GM12874 (cell line): ENCODE data around the gene RAB3IL1.

ENCODE experiments used
- CTCF ChIP-seq: IDR thresholded peaks from 2 replicates; pipeline ENCODE4 v1.5.1; 2011; ENCODE audit warnings: low read depth, mild to moderate bottlenecking, control low read depth, low read length, moderate library complexity; ENCODE audit not compliant: insufficient read depth

RAB3IL1 gene

GRCh38 chr11:61903845-61904244 is 13.5 kb downstream of the RAB3IL1 start:
- no peak for TF ChIP-seq CTCF

- TF ChIP-seq CTCF: no peak
Observed at GRCh38 chr11:61902313-61902712, 15.1 kb downstream of the RAB3IL1 start.

- no peak for TF ChIP-seq CTCF
Observed at GRCh38 chr11:61901397-61901796, 16.0 kb downstream of the RAB3IL1 start.

GRCh38 chr11:61900251-61900650 is 17.1 kb downstream of the RAB3IL1 start:
- TF ChIP-seq CTCF: no peak

GRCh38 chr11:61899146-61899841 is 18.1 kb downstream of the RAB3IL1 start:
- peak; percentile 100 for TF ChIP-seq CTCF

GRCh38 chr11:61898247-61898582 is 19.2 kb downstream of the RAB3IL1 start:
- TF ChIP-seq CTCF: no peak

GRCh38 chr11:61897387-61898246 is 19.7 kb downstream of the RAB3IL1 start:
- TF ChIP-seq CTCF: peak; percentile 92
